Thyroid gland (tissue), 4 donors: ENCODE measurements around the gene PDZD7. TPM values are rescaled to one million over a fixed set of nuclear protein-coding genes. Genes with fewer than 3 reads are reported as not detected.
"Not testable (repeated sequence)": the region's sequence is repeated elsewhere in the genome, so short reads cannot be mapped to it uniquely, and the experiment has no call there.

ENCODE experiments used
- DNase-seq, 2 donors: peaks; one replicate each; pipeline ENCODE4 v3.0.0-alpha.2; 2019
- H3K27ac ChIP-seq, 3 donors: fragments of 200-600 bp; sonication (generic); 1 replicate in 2 of 3; 2 replicates in 1 of 3; pipeline ENCODE4 v1.5.1; 2016 to 2019; ENCODE audit warnings: mild to moderate bottlenecking in 1 of 3, moderate library complexity in 1 of 3
- H3K27me3 ChIP-seq: fragments of 200-600 bp; sonication (generic); one replicate; pipeline ENCODE4 v1.5.1; 2019
- H3K36me3 ChIP-seq, 2 donors: fragments of 200-600 bp; sonication (generic); one replicate each; pipeline ENCODE4 v1.5.1; 2016 to 2019
- H3K4me1 ChIP-seq, 2 donors: fragments of 200-600 bp; sonication (generic); one replicate each; pipeline ENCODE4 v1.5.1; 2017 to 2019
- H3K4me3 ChIP-seq, 3 donors: fragments of 200-600 bp; sonication (generic); replicated peaks in 1 of 3; 1 replicate in 2 of 3; 2 replicates in 1 of 3; pipeline ENCODE4 v1.5.1; 2016; ENCODE audit warnings: mild to moderate bottlenecking in 1 of 3
- H3K9me3 ChIP-seq: fragments of 200-600 bp; sonication (generic); one replicate; pipeline ENCODE4 v1.5.1; 2017
- CTCF ChIP-seq, 6 experiments: fragments of 200-600 bp in 3 of 6; fragments of 450-650 bp in 3 of 6; sonication (generic) in 3 of 6; IDR thresholded peaks; one replicate each; pipeline ENCODE4 v1.5.1; 2016 to 2019; ENCODE audit warnings: antibody characterized with exemption in 6 of 6, mild to moderate bottlenecking in 2 of 6, inconsistent platforms in 1 of 6, moderate library complexity in 1 of 6
- POLR2A ChIP-seq, 2 donors: fragments of 450-650 bp; IDR thresholded peaks; one replicate each; pipeline ENCODE4 v1.6.1; 2017; ENCODE audit warnings: antibody characterized with exemption in 2 of 2, mild to moderate bottlenecking in 2 of 2, moderate library complexity in 1 of 2
- WGBS, 2 donors: methylation state at CpG; one replicate each; pipeline ENCODE4 v1.1.5; 2017; 5-methylcytosine and 5-hydroxymethylcytosine counted together
- intact Hi-C: fragments of 100-400 bp; cut with DNase I; formaldehyde crosslinking; loops from one replicate; pipeline ENCODE4 v1.15.1; 2023
- total RNA-seq, 4 donors: library from RNA; depleted of rRNA; stranded (reverse); fragments of >200 nt; gene quantifications; one replicate each; pipeline ENCODE4 v1.2.3, GENCODE V29; 2016

PDZD7 gene
- total RNA-seq, 4 donors from 2014 or later, result 0.24 to 1.1 (median 0.69) TPM

- Histone ChIP-seq H3K27ac (no peak overlapping the region), H3K9me3 (no peaks in the 10 kb centered on the region), H3K27me3 (no peaks in the 10 kb centered on the region), H3K36me3 (peaks cover 9 to 11% of the 10 kb centered on the region in 2 donors), H3K4me3 (no peak overlapping the region), H3K4me1 (no peaks in the 10 kb centered on the region)
- no peak for DNase-seq
- intact Hi-C loops, result no loop called here
- TF ChIP-seq POLR2A (IDR thresholded peaks at IDR 0.05) (no peak), CTCF (IDR thresholded peaks at IDR 0.05) (no peak)
- 84 to 88% methylated on average over 6 of the region's 6 CpGs for WGBS, 2 donors
These were observed 53.5 kb downstream of the PDZD7 start for GRCh38 chr10:100977436-100977835.

- no peaks in the 10 kb centered on the region for H3K4me1 ChIP-seq
- no peak for TF ChIP-seq POLR2A (IDR thresholded peaks at IDR 0.05)
- TF ChIP-seq CTCF (IDR thresholded peaks at IDR 0.05), result no peak
- intact Hi-C loops, result no loop called here
- H3K4me3 ChIP-seq, result no peak overlapping the region
- H3K27ac ChIP-seq, result no peak overlapping the region
- WGBS, 2 donors, result 71 to 87% methylated on average over 3 of the region's 3 CpGs
- H3K9me3 ChIP-seq, result no peaks in the 10 kb centered on the region
- H3K36me3 ChIP-seq, result peaks cover 9 to 11% of the 10 kb centered on the region in 2 donors
- no peak for DNase-seq
- H3K27me3 ChIP-seq, result no peaks in the 10 kb centered on the region
These were observed 54.0 kb downstream of the PDZD7 start for GRCh38 chr10:100976906-100977305.

GRCh38 chr10:100975397-100975796 is 55.5 kb downstream of the PDZD7 start:
- H3K4me1 ChIP-seq, H3K27me3 ChIP-seq, intact Hi-C loops, H3K27ac ChIP-seq, H3K9me3 ChIP-seq, DNase-seq, H3K4me3 ChIP-seq, H3K36me3 ChIP-seq: not testable (repeated sequence)
- 89 to 91% methylated on average over 8 of the region's 8 CpGs for WGBS, 2 donors

- intact Hi-C loops, result no loop called here
- Histone ChIP-seq H3K36me3 (no peaks in the 10 kb centered on the region), H3K4me1 (peaks cover 11 to 17% of the 10 kb centered on the region in 2 donors), H3K27me3 (no peaks in the 10 kb centered on the region), H3K27ac (no peak overlapping the region), H3K4me3 (no peak overlapping the region), H3K9me3 (no peaks in the 10 kb centered on the region)
- TF ChIP-seq CTCF (IDR thresholded peaks at IDR 0.05) (no peak), POLR2A (IDR thresholded peaks at IDR 0.05) (no peak)
- DNase-seq, result no peak
- WGBS, 2 donors, result 85 to 89% methylated on average over 3 to 6 of the region's 6 CpGs
These were observed 57.9 kb downstream of the PDZD7 start for GRCh38 chr10:100972904-100973535.

- Histone ChIP-seq H3K36me3 (no peaks in the 10 kb centered on the region), H3K4me3 (no peak overlapping the region), H3K27ac (no peak overlapping the region), H3K4me1 (peaks cover 11 to 17% of the 10 kb centered on the region in 2 donors), H3K27me3 (no peaks in the 10 kb centered on the region), H3K9me3 (no peaks in the 10 kb centered on the region)
- 77 to 79% methylated on average over 13 of the region's 13 CpGs for WGBS, 2 donors
- TF ChIP-seq POLR2A (IDR thresholded peaks at IDR 0.05) (no peak), CTCF (IDR thresholded peaks at IDR 0.05) (no peak)
- intact Hi-C loops, result no loop called here
- DNase-seq, result no peak
These were observed 58.6 kb downstream of the PDZD7 start for GRCh38 chr10:100972115-100972903.
